Suprapubic skin (tissue), 4 donors: Measurements from ENCODE around the gene UBC.

ENCODE experiments used
- CTCF ChIP-seq, 2 donors: fragments of 200-600 bp in 1 of 2; fragments of 450-650 bp in 1 of 2; sonication (generic) in 1 of 2; IDR thresholded peaks; one replicate each; pipeline ENCODE4 v1.5.1; 2016 to 2019; ENCODE audit warnings: antibody characterized with exemption in 2 of 2, mild to moderate bottlenecking in 1 of 2, moderate library complexity in 1 of 2
- EP300 ChIP-seq: sonication (generic); formaldehyde crosslinking; IDR thresholded peaks from one replicate; pipeline ENCODE4 v1.6.1; 2017; ENCODE audit warnings: antibody characterized with exemption
- POLR2AphosphoS5 ChIP-seq, 3 donors: sonication (generic); formaldehyde crosslinking; IDR thresholded peaks; one replicate each; pipeline ENCODE4 v1.6.1; 2017; ENCODE audit warnings: antibody characterized with exemption in 3 of 3

DNA sequence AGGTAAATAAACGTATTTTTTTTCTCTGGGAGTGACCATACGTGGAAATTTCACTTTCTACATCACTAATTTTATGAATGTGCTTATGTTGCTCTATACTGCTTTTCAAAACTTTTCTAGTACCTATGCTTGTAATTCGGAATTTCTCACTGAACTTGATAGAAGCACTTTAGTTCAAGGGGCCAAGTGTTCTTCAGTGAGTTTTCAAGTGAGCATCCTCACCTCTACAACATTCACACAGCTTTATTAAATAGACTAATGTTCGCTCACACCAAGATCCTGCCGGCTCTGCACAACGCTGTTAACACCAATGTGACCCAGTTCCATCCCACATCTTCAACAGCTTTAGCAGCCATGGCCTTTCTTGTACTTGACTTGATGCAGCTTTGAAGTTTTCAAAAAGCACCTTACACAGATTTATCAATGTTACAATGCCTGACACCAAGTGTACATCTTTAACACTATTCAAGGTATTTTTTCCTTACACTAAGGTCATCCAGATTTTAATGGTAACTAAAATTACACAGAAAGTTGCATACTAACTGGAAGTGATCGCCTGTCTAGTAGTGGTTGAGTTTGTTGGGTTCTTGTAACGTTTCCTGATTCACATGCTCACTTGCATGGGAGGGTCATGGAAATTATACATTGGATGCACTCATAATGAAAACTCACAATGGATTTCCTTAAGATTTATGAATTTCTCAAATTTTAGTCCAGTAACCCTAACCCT lies 4.5 kb downstream of the UBC start:
- TF ChIP-seq POLR2AphosphoS5 (IDR thresholded peaks at IDR 0.05), result no peak
- no peak for TF ChIP-seq EP300
- no peak for TF ChIP-seq CTCF (IDR thresholded peaks at IDR 0.05)
